ENCODE measurements around the gene MZT2B.
"Not testable (repeated sequence)": the region's sequence is repeated elsewhere in the genome, so short reads cannot be mapped to it uniquely, and the experiment has no call there.

Gene MZT2B

GRCh38 chr2:130181880-130182682, at the start of gene MZT2B:
MZT2B (plus strand) TSS chr2:130182262; CDS start chr2:130182283, 21 bp downstream.
- peak; percentile 82 for DNase-seq

GRCh38 chr2:130135692-130136541, 46.1 kb upstream of the MZT2B start:
- DNase-seq, result no peak

GRCh38 chr2:130136546-130136945, 45.5 kb upstream of the MZT2B start:
- DNase-seq, result not testable (repeated sequence)

- DNase-seq, result not testable (repeated sequence)
Measured at GRCh38 chr2:130137118-130137517, 44.9 kb upstream of the MZT2B start.

DNA sequence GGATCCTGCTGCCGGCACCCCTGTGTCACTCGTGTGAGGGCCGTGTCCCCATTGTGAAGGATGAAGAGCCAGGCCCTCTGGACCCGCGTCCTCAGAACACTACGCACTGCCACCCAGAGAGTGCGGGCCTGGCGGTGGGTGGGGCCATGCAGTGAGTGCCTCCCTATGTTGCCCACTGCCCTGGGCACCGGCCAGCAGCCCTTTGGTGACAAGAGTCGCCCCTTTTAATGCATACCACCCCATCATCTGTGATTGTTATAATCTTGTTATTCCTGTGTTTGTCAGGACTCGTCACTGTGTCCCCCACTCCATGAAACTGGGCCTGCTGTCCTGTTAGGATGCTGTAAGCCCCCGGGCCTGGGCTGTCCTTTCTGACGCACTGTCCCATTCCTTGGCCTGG, 43.7 kb upstream of the MZT2B start:
- DNase-seq, result not testable (repeated sequence)

- not testable (repeated sequence) for DNase-seq
Measured at GRCh38 chr2:130138841-130139251, 43.2 kb upstream of the MZT2B start.

DNA sequence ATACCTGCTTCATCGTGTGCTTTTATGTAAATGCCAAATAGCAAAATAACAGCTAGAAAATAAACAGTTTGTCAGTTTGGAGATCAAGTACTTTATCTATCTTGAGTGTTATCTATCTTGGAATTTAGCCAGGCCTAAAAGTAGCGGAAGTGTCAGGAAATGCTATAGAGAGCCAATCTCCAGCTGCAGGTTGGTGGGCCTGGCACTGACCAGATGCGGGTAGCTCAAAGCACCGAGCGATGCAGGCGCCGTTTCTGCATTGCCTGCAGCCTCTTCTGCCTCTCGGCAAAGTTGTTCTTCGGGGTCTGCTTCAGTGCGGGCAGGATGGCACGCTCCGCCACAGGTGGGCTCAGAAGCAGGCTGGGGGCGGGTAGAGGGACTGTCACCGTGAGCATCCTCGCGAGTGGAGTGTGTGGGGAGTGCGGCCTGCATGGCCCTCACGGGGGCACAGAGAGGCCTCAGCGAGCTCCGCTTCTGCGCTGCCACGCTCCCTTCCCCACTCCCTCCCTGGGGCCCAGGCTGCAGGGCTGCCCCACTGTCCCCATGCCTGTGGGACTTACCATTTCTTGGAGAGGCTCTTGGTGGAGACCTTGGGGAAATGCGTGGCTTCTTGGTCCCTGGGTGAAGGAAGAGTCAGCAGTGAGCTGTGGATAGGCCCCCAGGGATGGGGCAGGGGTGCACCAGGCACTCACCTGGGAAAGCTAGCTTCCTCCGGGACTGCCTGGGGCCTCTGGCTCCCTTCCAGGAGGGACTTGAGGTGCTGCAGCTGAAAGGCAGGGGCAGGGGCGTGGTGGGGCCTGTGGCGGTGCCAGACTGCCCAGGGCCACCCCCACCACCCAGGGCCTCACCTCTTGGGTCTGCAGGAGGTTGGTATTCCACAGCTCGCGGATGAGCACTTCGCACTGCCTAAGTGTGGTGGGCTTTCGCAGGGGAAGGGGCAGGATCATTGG, 42.5 kb upstream of the MZT2B start:
- not testable (repeated sequence) for DNase-seq

GRCh38 chr2:130140516-130140915, 41.5 kb upstream of the MZT2B start:
- DNase-seq, result not testable (repeated sequence)

- not testable (repeated sequence) for DNase-seq
Measured at GRCh38 chr2:130141002-130141401, 41.1 kb upstream of the MZT2B start.

GRCh38 chr2:130141645-130142370, 40.3 kb upstream of the MZT2B start:
- not testable (repeated sequence) for DNase-seq

- DNase-seq, result not testable (repeated sequence)
Measured at GRCh38 chr2:130142396-130143265, 39.4 kb upstream of the MZT2B start.

DNA sequence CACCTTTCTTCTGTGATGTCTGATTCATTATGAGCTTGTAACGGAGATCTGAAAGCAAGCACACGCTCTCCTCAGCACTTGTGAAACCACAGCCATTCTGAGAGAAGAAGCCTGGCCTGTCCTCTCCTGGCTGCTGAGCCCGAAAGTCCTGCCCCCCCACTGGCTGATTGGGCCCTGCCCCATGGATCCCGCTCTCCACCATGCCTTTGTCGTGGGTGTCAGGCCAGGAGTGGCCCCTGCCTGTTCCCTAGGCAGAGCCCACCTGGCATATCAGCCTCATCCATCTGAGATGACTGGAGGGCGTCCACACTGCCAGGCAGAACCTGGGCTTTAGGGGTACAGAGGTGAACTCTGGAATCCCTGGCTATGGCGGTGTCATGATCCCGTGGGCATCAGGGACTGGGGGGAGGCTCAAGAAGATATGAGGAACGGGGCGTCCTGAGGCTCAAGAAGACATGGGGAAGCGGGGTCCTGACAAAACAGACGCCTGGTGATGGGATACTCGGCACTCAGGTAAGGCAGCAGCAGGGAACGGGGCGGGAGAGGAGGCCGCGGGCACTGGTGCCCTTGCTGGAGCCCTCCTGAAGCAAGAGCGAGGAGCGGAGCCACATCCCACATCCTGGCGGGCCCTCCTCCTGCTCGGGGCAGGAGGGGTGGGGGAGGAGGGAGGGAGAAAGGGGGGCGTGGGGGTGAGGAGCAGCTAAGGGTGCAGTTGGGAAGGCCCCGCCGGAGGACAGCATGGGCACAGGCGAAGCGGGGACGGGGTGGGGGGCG, 38.6 kb upstream of the MZT2B start:
- DNase-seq, result not testable (repeated sequence)

GRCh38 chr2:130145006-130145414, 37.1 kb upstream of the MZT2B start, which contains the start of gene CCDC74B:
CCDC74B (minus strand) TSS chr2:130145112; CDS start chr2:130144996, 116 bp downstream.
- not testable (repeated sequence) for DNase-seq

DNA sequence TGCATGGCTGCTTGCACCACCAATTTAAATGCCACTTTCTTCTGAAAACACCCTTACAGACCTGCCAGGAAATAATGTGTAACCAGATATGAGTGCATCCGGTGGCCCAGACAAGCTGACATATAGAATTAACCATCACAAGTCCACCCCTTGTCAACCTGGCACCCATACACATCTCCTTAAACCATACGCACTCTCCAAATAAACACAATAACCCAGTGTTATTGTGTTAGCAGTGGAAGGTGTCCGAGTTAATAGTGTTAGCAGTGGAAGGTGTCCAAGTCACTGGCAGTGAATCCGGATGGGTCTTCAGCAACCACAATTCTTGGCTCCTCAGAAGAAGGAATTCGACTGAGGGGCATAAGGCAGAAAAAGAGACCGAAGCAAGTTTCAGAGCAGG, 33.5 kb upstream of the MZT2B start:
- DNase-seq, result not testable (repeated sequence)

- DNase-seq, result no peak
Measured at GRCh38 chr2:130150181-130151144, 31.6 kb upstream of the MZT2B start.

DNA sequence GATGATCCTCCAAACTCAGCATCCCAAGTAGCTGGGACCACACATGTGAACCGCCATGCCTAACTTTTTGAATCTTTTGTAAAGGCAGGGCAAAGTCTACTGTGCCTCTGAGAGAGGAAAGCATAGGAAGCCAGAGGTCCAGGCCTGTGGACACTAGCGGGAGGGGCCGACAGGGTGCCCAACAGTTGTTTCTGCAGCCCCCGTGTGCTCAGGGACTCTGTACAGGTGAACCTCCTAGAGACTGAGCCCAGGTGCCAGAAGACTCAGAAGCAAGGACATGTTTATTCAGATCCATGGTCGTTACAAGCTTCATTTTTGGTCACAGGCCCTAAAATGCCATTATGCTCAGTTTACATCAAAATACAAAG, 30.9 kb upstream of the MZT2B start:
- DNase-seq, result not testable (repeated sequence)

DNA sequence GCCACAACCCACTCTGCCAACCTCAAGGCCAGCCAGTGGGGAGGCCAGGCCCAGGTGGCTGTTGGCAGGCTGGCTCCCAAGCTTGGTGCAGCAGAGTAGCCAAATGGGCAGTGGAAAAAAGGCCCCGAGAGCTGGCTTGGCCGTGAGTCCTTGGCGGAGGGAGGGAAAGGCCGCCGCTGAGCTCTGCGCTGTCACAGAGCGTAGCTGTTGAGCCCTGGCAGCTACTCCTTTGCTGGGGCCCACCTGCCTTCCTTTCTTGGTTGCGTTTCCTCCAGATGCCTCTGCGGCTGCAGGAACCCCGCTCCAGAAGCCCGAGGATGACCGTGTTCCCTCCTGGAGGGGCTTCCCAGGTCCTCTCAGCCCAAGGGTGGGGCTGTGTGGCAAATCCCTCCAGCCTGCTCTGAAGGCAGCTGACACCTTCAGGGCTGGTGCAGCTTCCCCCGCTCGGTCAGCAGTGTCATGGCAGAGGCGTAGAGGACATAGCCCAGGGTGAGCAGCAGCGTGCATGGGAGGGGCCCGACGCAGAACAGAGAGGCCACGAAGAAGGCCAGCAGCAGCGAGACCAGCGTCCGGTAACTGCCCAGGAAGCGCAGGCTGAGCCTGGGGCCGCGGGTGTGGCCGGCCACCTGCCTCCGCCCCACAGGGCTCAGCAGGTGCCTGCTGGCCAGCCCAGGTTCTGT, 29.8 kb upstream of the MZT2B start:
- not testable (repeated sequence) for DNase-seq
